Neural progenitor cell (in vitro differentiated cells): ENCODE measurements around the gene GMPPA. TPM values are rescaled to one million over a fixed set of nuclear protein-coding genes. Genes with fewer than 3 reads are reported as not detected.

Experiments used
- DNase-seq: peaks from one replicate; pipeline ENCODE4 v3.0.0-alpha.2; 2016; ENCODE audit warnings: low spot score
- H2AFZ ChIP-seq: fragments of 200-600 bp; sonication (generic); replicated peaks from 2 replicates; pipeline ENCODE4 v1.6.1; 2016; ENCODE audit warnings: antibody characterized with exemption
- H3F3A ChIP-seq: fragments of 200-600 bp; sonication (generic); 2 replicates; pipeline ENCODE4 v1.6.1; 2016; ENCODE audit warnings: antibody characterized with exemption, low read depth
- H3K27ac ChIP-seq: fragments of 200-600 bp; sonication (generic); 2 replicates; pipeline ENCODE4 v1.5.1; 2016; ENCODE audit warnings: mild to moderate bottlenecking
- H3K27me3 ChIP-seq: fragments of 200-600 bp; sonication (generic); 2 replicates; pipeline ENCODE4 v1.6.1; 2016; ENCODE audit warnings: mild to moderate bottlenecking, moderate library complexity
- H3K36me3 ChIP-seq: fragments of 200-600 bp; sonication (generic); 2 replicates; pipeline ENCODE4 v1.5.1; 2016
- H3K4me1 ChIP-seq: fragments of 200-600 bp; sonication (generic); 2 replicates; pipeline ENCODE4 v1.6.1; 2016; ENCODE audit warnings: mixed run types
- H3K4me2 ChIP-seq: fragments of 200-600 bp; sonication (generic); 2 replicates; pipeline ENCODE4 v1.6.1; 2016
- H3K4me3 ChIP-seq: fragments of 200-600 bp; sonication (generic); 2 replicates; pipeline ENCODE4 v1.5.1; 2016
- H3K79me2 ChIP-seq: fragments of 200-600 bp; sonication (generic); 2 replicates; pipeline ENCODE4 v1.6.1; 2016; ENCODE audit warnings: low read depth
- H3K9ac ChIP-seq: fragments of 200-600 bp; sonication (generic); 2 replicates; pipeline ENCODE4 v1.6.1; 2016
- H3K9me3 ChIP-seq: fragments of 200-600 bp; sonication (generic); 2 replicates; pipeline ENCODE4 v1.5.1; 2016; ENCODE audit warnings: low read depth
- H4K20me1 ChIP-seq: fragments of 200-600 bp; sonication (generic); 2 replicates; pipeline ENCODE4 v1.6.1; 2016; ENCODE audit warnings: low read depth
- H3K27ac Mint-ChIP-seq: 3 replicates; pipeline ENCODE4 v1.8.0; 2021; ENCODE audit warnings: mixed read lengths
- H3K27me3 Mint-ChIP-seq: 2 replicates; pipeline ENCODE4 v1.8.0; 2022; ENCODE audit warnings: low read depth, mild to moderate bottlenecking, inconsistent platforms, moderate library complexity, mixed read lengths; ENCODE audit not compliant: insufficient read depth
- H3K36me3 Mint-ChIP-seq: 3 replicates; pipeline ENCODE4 v1.8.0; 2021; ENCODE audit warnings: mixed read lengths
- H3K4me1 Mint-ChIP-seq: 3 replicates; pipeline ENCODE4 v1.8.0; 2021; ENCODE audit warnings: mixed read lengths
- H3K4me3 Mint-ChIP-seq: 3 replicates; pipeline ENCODE4 v1.8.0; 2021; ENCODE audit warnings: mild to moderate bottlenecking, moderate library complexity, mixed read lengths
- H3K9me3 Mint-ChIP-seq: 3 replicates; pipeline ENCODE4 v1.8.0; 2020; ENCODE audit warnings: mixed read lengths
- EZH2 ChIP-seq: fragments of 200-600 bp; sonication (generic); IDR thresholded peaks from 2 replicates; pipeline ENCODE4 v1.6.1; 2017; ENCODE audit warnings: antibody characterized with exemption, mild to moderate bottlenecking, moderate library complexity
- EZH2phosphoT487 ChIP-seq: fragments of 200-600 bp; sonication (generic); IDR thresholded peaks from 2 replicates; pipeline ENCODE4 v1.6.1; 2017; ENCODE audit warnings: antibody characterized with exemption
- total RNA-seq: library from RNA; depleted of rRNA; stranded (reverse); fragments of >200 nt; gene quantifications from 2 replicates; pipeline ENCODE4 v1.2.3, GENCODE V29; 2015; ENCODE audit warnings: low replicate concordance
- TF ChIP-seq, protein P1 (sequence below): fragments of 200-600 bp; sonication (generic); IDR thresholded peaks from 2 replicates; pipeline ENCODE4 v1.5.1; 2017; ENCODE audit warnings: antibody characterized with exemption, mild to moderate bottlenecking

Gene GMPPA
- total RNA-seq, 1 donor from 2014 or later: 49.3 TPM

DNA sequence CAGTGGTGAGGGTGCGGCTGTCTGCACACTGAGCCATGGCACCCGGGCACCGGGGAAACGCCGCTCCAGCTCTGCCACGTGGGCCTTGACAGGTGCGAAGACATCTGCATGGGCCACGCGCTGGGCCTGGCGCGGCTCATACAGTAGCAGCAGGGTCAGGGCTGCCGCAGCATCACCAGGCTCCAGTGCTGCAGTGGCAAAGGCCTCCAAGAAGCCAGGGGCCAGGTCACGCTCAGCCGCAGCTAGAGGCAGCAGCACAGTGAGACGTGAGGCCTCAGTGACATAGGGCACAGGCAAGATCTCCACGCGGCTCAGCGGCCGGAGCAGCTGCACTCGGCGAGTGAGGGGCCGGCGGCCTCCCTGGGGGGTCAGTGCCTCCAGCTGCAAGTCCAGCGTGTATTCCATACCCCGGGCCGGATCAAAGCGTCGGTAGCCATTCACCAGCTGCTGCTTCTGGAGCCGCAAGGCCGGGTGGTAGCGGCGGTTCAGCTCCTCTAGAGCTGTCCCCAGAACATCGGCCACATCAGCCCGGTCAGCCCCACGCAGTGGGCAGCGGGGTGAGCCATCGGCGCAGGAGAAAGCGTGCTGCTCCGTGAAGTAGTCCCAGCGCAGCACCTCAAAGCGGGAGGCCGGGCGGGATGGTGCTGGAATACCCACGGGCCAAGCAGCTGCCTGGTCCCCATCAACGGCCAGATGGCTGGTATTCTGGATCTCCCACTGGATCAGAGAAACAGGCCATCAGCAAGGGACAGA, 41.4 kb downstream of the GMPPA start:
- Histone ChIP-seq H3K27me3 (peaks cover 25% of the 10 kb centered on the region), H4K20me1 (peaks cover 21% of the 10 kb centered on the region), H3F3A (peaks cover 22% of the 10 kb centered on the region), H3K36me3 (no peaks in the 10 kb centered on the region), H3K79me2 (no peaks in the 10 kb centered on the region), H3K9ac (no peak overlapping the region), H3K4me1 (peaks cover 30% of the 10 kb centered on the region), H3K27ac (no peak overlapping the region), H3K4me3 (no peak overlapping the region), H2AFZ (no peak overlapping the region), H3K9me3 (no peaks in the 10 kb centered on the region), H3K4me2 (no peak overlapping the region)
- H3K36me3 Mint-ChIP-seq: peaks cover 9% of the 10 kb centered on the region
- no peak for DNase-seq
- H3K4me3 Mint-ChIP-seq: no peak overlapping the region
- H3K4me1 Mint-ChIP-seq: peaks cover 46% of the 10 kb centered on the region
- peaks cover 13% of the 10 kb centered on the region for H3K27me3 Mint-ChIP-seq
- H3K27ac Mint-ChIP-seq: no peak overlapping the region
- H3K9me3 Mint-ChIP-seq: no peaks in the 10 kb centered on the region
- TF ChIP-seq, protein P1, sequence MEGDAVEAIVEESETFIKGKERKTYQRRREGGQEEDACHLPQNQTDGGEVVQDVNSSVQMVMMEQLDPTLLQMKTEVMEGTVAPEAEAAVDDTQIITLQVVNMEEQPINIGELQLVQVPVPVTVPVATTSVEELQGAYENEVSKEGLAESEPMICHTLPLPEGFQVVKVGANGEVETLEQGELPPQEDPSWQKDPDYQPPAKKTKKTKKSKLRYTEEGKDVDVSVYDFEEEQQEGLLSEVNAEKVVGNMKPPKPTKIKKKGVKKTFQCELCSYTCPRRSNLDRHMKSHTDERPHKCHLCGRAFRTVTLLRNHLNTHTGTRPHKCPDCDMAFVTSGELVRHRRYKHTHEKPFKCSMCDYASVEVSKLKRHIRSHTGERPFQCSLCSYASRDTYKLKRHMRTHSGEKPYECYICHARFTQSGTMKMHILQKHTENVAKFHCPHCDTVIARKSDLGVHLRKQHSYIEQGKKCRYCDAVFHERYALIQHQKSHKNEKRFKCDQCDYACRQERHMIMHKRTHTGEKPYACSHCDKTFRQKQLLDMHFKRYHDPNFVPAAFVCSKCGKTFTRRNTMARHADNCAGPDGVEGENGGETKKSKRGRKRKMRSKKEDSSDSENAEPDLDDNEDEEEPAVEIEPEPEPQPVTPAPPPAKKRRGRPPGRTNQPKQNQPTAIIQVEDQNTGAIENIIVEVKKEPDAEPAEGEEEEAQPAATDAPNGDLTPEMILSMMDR: no peak
- TF ChIP-seq EZH2: no peak
- no peak for TF ChIP-seq EZH2phosphoT487

DNA sequence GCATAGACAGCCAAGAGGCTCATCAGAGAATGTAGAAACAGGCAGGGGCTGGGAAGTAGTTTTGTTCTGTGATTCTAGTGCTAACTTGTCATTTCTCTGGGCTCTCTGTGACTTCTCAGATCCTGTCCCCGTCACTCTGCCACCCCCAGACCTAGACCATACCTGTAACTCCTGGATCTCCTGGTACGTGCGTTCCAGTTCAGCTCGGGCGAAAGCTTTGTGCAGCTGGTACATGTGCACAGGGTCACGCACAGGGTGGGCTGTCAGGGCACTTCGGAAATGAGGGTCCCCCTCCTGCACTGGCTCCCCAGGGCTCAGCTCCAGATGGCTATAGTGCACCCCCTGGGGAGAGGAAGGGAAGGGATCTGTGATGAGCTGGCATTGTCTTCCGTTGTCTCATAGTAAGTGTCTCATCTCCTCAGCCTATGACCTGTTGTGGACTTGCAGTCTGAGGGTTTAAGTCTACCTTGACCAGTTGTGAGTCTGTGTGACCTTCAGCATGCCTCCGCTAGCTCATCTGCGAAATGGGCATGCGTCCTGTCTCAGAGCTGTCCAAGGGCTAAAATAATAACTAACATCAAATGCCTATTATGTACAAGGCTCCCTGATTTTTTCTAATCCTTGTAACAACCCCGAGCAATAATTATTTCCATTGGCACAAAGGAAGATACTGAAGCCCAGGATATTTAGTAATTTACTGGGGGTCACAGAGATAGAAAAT, 42.3 kb downstream of the GMPPA start:
- no peak overlapping the region for H3K27ac Mint-ChIP-seq
- Histone ChIP-seq H3K27ac (no peak overlapping the region), H3K4me3 (no peak overlapping the region), H3K4me1 (peaks cover 30% of the 10 kb centered on the region), H3K79me2 (no peaks in the 10 kb centered on the region), H3K9me3 (no peaks in the 10 kb centered on the region), H3K36me3 (no peaks in the 10 kb centered on the region), H4K20me1 (peaks cover 21% of the 10 kb centered on the region), H3K9ac (no peak overlapping the region), H3K4me2 (no peak overlapping the region), H2AFZ (no peak overlapping the region), H3F3A (peaks cover 22% of the 10 kb centered on the region), H3K27me3 (peaks cover 30% of the 10 kb centered on the region)
- peaks cover 9% of the 10 kb centered on the region for H3K36me3 Mint-ChIP-seq
- DNase-seq: no peak
- H3K4me1 Mint-ChIP-seq: peaks cover 44% of the 10 kb centered on the region
- H3K27me3 Mint-ChIP-seq: peaks cover 13% of the 10 kb centered on the region
- H3K4me3 Mint-ChIP-seq: peak overlapping the region; percentile 63
- TF ChIP-seq, protein P1: no peak
- TF ChIP-seq EZH2phosphoT487 (no peak), EZH2 (no peak)
- H3K9me3 Mint-ChIP-seq: no peaks in the 10 kb centered on the region

DNA sequence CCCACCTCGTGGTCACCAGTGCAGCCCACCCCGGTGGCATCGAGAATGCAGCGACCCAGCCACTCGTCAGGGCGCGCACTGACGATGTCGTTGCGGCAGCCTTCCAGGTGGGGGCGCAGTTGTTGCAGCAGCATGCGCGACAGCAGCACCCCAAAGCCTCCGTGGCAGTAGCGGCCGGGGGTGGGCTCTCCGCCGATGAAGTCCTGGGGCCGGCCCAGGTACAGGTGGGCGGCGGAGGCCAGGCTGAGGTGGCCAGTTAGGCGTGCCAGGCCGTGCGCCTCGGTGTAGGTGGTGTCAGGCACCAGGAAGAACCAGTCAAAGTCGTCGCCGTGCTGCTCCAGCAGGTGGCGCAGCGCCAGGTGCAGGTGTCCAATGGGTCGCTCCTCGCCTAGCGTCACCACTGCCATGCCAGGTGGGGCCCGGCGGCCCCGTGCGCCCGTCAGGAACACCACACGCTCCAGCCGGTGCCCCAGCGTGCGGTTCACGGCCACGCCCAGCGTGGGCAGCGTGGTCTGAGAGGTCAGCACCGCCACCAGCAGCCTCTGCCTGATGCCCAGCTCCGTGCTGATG, 43.0 kb downstream of the GMPPA start:
- Mint-ChIP-seq H3K27me3 (peaks cover 18% of the 10 kb centered on the region), H3K4me3 (peak overlapping the region; percentile 88), H3K27ac (no peak overlapping the region), H3K9me3 (no peaks in the 10 kb centered on the region), H3K4me1 (peaks cover 44% of the 10 kb centered on the region), H3K36me3 (peaks cover 11% of the 10 kb centered on the region)
- Histone ChIP-seq H3K27ac (no peak overlapping the region), H3K36me3 (no peaks in the 10 kb centered on the region), H2AFZ (no peak overlapping the region), H3K4me2 (peak overlapping the region; percentile 87), H3F3A (peaks cover 22% of the 10 kb centered on the region), H3K9ac (no peak overlapping the region), H3K4me3 (peak overlapping the region; percentile 47), H3K4me1 (peaks cover 30% of the 10 kb centered on the region), H3K79me2 (no peaks in the 10 kb centered on the region), H3K9me3 (no peaks in the 10 kb centered on the region), H3K27me3 (peaks cover 30% of the 10 kb centered on the region), H4K20me1 (peaks cover 21% of the 10 kb centered on the region)
- TF ChIP-seq EZH2phosphoT487 (no peak), EZH2 (peak; percentile 20)
- TF ChIP-seq, protein P1: peak; percentile 100
- peak; percentile 87 for DNase-seq
